Natural killer cell treated with Interleukin-12 subunit alpha and Interleukin-12 subunit beta and Interleukin-15 and Interleukin-18, amount 100 ng/mL, for 72 hours (primary cell): Measurements from ENCODE around the gene ARSB. TPM values are rescaled to one million over a fixed set of nuclear protein-coding genes. Genes with fewer than 3 reads are reported as not detected.
A peak's percentile ranks its signal among the peaks of the same experiment; 100 is the strongest.

Source experiments
- ATAC-seq, 2 donors: fragments of 150-1000 bp; cut with Tn5 transposase in 1 of 2; sonication (Bioruptor Pico), chemical (Tn5 transposase) in 1 of 2; 2 replicates each; pipeline ENCODE4 v1.10.0; 2021
- DNase-seq: peaks from one replicate; pipeline ENCODE4 v3.0.0; 2022; ENCODE audit warnings: low spot score
- H3K27ac Mint-ChIP-seq, 2 donors: 1 replicate in 1 of 2; 2 replicates in 1 of 2; pipeline ENCODE4 v1.8.0; 2022; ENCODE audit warnings: mixed read lengths in 2 of 2, mild to moderate bottlenecking in 1 of 2, moderate library complexity in 1 of 2
- H3K27me3 Mint-ChIP-seq, 2 donors: 1 replicate in 1 of 2; 2 replicates in 1 of 2; pipeline ENCODE4 v1.8.0; 2022; ENCODE audit warnings: mixed read lengths in 2 of 2
- H3K36me3 Mint-ChIP-seq: one replicate; pipeline ENCODE4 v1.8.0; 2022; ENCODE audit warnings: mixed read lengths
- H3K4me1 Mint-ChIP-seq, 2 donors: 1 replicate in 1 of 2; 2 replicates in 1 of 2; pipeline ENCODE4 v1.8.0; 2022; ENCODE audit warnings: low read depth in 2 of 2, mixed read lengths in 2 of 2, mild to moderate bottlenecking in 1 of 2
- H3K4me3 Mint-ChIP-seq: one replicate; pipeline ENCODE4 v1.8.0; 2022; ENCODE audit warnings: mixed read lengths
- H3K9me3 Mint-ChIP-seq: 2 replicates; pipeline ENCODE4 v1.8.0; 2022; ENCODE audit warnings: mixed read lengths
- total RNA-seq, 2 donors: library from RNA; stranded (reverse); gene quantifications; one replicate each; pipeline ENCODE4 v1.2.3, GENCODE V29; 2022

ARSB gene
- total RNA-seq, 2 donors from 2014 or later = 15.4 to 22.3 TPM

- no peak overlapping the region for H3K27ac Mint-ChIP-seq
- peaks cover 0 to 2% of the 10 kb centered on the region in 2 donors for H3K27me3 Mint-ChIP-seq
- no peaks in the 10 kb centered on the region for H3K9me3 Mint-ChIP-seq
- no peak overlapping the region for H3K4me3 Mint-ChIP-seq
- no peaks in the 10 kb centered on the region for H3K36me3 Mint-ChIP-seq
- ATAC-seq = no peak
- no peak for DNase-seq
- H3K4me1 Mint-ChIP-seq = no peaks in the 10 kb centered on the region
These were observed 253.2 kb downstream of the ARSB start for GRCh38 chr5:78731884-78732283.

DNA sequence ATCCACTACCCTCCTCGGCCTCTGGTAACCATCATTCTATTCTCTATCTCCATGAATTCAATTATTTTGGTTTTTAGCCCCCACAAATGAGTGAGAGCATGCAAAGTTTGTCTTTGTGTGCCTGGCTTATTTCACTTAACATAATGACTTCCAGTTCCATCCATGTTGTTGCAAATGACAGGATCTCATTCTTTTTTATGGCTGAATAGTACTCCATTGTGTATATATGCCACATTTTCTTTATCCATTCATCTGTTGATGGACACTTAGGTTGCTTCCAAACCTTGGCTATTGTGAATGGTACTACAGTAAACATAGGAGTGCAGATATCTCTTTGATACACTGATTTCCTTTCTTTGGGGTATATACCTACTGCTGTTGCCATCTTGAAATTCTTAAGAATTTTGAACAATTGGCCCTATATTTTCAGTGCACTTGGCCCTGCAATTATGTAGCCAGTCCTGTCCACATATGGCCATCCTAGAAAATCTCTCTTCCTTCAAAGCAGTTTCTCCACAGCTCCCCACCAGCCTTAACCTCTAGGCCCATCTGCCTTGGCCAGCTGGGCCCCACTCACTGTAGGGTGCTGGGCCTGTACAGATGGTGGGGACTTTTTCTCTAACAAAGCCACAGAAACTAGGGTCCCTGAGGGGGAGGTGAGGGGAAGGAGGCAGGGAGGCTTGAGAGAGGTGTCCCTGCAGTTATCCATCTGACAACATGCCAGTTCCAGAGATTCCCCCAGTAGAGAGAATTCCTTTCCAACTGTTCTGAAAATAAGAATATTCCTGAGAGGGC is 254.6 kb downstream of the ARSB start:
- Mint-ChIP-seq H3K9me3 (no peaks in the 10 kb centered on the region), H3K27me3 (peaks cover 0 to 2% of the 10 kb centered on the region in 2 donors), H3K36me3 (no peaks in the 10 kb centered on the region), H3K4me1 (no peaks in the 10 kb centered on the region), H3K4me3 (no peak overlapping the region), H3K27ac (no peak overlapping the region)
- DNase-seq = no peak
- ATAC-seq = no peak

- H3K4me1 Mint-ChIP-seq = no peaks in the 10 kb centered on the region
- ATAC-seq (peak in 1 of 2 donors; percentile 56), DNase-seq (no peak)
- peaks cover 2 to 4% of the 10 kb centered on the region in 2 donors for H3K27me3 Mint-ChIP-seq
- H3K9me3 Mint-ChIP-seq = no peaks in the 10 kb centered on the region
- H3K27ac Mint-ChIP-seq = no peak overlapping the region
- H3K4me3 Mint-ChIP-seq = no peak overlapping the region
- no peaks in the 10 kb centered on the region for H3K36me3 Mint-ChIP-seq
These were observed 257.0 kb downstream of the ARSB start for GRCh38 chr5:78727786-78728761.

Other genes with a start within 250 kb of the ARSB start
- 1 to 10 TPM in 1 of 2 donors, not detected in 1; 1.3 TPM for gene DMGDH, start 84.4 kb upstream of the ARSB start, total RNA-seq
- not detected for gene BHMT2, start 84.5 kb upstream of the ARSB start, total RNA-seq
- gene BHMT, start 126.5 kb upstream of the ARSB start, total RNA-seq = not detected